GM18498 (cell line): ENCODE measurements around the gene CPNE4.

Experiments used
- ATAC-seq: cut with Tn5 transposase; IDR thresholded peaks from one replicate; pipeline ENCODE4 v1.9.1; 2021; ENCODE audit warnings: mild to moderate bottlenecking, moderate library complexity; ENCODE audit not compliant: unreplicated experiment

Gene CPNE4

DNA sequence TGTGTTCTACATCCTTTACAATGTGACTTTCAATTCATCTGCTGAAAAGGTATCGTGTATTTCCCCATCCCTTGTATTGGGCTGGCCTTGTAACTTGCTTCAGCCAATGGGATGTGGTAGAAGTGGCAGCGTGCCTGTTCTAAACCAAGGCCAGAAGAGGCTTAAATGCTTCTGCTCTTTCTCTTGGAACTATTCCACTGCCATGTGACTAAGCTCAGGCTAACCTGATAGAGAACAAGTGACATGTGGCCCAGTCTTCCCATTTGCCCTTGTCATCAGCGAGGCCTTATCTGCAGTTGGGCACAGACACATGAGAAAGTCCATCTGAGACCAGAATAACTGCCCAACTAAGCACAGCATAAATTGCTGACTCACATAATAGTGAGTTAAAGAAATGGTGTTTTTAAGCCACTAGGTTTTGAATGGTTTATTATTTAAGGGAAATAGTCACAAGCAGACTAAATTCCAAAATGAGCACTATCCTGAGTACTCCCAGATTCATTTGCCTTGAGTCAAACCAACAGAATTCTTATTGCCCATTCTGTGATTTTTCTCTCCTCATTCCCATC is 230.2 kb downstream of the CPNE4 start:
- no peak for ATAC-seq

DNA sequence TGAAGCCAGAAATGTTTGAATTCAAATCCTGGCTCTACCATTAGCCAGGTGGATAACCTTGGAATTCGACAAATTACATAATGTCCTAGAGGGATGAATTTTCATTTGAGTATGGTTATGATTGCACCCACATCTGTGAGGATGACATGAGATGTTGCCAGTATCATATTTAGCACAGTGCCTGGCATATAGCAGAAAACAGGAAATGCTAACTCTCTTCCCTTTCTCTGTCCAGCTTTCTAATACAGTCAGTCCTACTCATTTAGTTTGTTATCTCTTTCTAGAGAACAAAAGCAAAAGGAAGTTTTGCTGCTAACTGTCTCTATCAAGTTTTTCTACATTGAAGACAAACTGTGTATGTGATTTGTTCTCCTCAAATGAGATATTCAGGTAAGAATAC is 231.7 kb downstream of the CPNE4 start:
- ATAC-seq: no peak

DNA sequence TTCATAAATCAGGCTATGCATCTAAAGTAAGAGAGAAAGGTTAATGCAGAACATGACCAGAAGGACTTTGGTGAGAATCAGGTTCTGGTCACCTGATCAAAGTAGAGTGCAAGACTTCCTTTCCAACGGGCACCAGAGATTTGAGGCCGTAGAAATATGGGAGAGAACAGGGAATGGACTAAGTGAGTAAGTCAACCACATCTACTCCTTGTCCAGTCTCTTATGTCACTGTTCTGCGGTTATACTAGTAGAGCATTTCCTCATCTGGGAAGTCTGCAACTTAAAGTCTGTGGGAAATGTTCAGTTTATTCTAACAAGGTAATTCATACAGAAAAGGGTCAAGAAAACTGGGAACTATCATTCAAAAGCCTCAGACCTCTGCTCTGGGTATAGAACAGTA is 232.8 kb downstream of the CPNE4 start:
- no peak for ATAC-seq

DNA sequence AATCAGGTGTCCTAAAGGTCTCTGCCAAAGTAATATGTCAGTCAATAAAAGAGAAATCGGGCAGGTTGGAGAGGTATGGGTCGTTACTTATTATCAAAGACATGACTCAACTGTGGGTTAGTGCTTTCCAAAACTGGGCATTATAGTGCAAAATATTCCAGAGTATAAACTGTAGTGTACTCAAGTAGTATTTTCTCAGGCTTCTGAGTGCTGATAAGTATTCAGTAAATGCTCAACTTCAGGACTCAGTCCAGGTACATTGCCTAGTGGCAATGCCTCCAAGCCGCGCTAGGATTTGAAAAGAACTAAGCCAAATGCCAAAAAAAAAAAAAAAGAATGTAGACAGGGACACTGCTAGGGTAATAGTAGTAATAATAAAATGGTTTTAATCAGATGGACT is 233.2 kb downstream of the CPNE4 start:
- ATAC-seq: no peak

DNA sequence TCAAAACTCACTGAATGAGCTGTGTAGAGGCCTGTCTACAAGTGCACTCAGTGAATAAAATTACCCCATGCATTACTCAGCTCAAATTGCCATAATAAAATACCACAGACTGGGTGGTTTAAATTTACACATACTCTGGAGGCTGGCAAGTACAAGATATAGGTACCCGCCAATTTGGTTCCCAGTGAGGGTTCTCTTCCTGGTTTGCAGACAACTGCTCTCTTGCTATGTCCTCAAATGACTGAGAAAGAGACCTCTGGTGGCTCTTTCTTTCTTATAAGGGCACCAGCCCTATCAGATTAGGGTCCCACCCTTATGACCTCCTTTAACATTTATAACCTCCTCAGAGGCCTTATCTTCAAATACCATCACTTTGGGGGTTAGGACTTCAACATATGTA is 237.0 kb downstream of the CPNE4 start:
- ATAC-seq: no peak

DNA sequence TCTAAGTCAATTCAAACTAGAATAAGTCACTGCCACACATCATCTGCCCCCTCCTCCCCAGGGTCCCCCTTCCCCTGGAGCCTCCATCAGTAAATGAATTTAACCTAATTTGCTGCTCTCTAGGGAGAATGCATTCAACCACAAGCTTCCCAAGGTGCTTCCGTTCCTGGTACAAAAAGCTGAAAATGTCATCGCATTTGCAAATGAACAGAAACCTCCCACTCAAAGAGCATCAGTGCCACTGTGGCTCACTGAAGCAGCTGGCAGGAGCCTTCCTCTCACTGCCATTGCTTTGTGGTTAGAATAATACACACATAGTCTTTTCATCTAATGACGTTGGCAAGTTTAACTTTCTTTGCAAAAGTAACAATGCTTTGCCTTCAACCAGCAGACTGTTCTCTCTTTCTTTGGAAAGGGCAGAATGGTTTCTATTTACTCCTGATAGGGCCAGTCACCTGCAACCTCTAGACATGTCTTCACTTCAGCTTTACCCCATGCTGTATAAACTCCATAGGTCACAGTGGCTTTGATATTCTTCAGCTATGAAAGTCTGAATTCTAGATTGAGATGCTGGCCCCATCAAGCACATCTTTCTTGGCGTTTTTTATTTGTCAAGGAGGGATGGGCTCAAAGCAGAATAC is 238.1 kb downstream of the CPNE4 start:
- peak; percentile 74 for ATAC-seq

DNA sequence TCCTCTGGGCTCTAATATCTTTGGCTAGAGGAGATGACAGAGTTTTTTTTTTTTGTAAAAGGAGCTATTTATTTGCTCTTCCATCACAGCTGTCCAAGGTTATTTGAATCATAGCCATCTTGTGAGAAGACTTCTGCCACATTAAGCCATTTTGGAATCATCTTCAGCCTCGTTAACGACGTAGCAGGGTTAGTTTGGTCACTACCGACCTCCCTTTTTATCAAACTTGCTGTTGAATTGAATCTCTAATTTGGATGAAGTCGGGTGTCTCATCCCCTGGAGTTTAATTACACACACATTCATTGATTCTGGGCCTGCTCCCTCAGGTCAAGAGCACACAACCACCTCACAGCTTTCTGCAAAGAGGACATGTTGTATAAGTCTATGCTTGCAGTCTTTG is 238.7 kb downstream of the CPNE4 start:
- ATAC-seq: no peak

DNA sequence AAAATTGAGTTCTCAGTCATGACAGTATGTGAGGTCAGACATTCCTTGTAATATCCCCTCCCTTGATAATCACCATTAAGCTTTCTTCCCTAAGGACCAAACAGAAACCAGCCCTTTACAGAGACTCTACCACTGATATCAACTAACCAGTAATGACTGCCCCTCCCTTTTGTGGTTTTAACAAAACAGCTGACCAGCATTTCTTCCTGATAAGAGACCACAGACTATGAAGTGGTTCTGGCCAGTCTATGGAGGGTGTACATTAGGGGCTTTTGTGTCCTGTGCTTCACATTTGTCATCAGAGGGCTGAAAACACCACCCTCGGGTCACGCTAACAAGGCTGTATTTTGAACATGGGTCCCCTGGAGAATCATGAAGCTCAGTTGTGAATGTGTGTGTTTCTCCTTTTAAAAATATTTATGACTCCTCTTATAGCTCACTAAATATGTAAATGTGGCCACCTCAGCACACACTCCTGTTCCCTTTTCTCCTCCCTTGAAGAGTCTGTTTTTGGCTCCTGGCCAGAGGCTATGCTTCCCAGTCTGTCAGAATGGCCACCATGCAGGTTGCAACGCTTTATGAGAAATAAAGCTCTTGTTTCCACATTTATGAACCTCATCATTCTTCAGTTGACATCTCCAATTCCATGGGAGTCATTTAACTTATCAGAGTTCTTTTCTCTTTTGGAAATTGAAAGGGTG is 239.3 kb downstream of the CPNE4 start:
- ATAC-seq: peak; percentile 52

DNA sequence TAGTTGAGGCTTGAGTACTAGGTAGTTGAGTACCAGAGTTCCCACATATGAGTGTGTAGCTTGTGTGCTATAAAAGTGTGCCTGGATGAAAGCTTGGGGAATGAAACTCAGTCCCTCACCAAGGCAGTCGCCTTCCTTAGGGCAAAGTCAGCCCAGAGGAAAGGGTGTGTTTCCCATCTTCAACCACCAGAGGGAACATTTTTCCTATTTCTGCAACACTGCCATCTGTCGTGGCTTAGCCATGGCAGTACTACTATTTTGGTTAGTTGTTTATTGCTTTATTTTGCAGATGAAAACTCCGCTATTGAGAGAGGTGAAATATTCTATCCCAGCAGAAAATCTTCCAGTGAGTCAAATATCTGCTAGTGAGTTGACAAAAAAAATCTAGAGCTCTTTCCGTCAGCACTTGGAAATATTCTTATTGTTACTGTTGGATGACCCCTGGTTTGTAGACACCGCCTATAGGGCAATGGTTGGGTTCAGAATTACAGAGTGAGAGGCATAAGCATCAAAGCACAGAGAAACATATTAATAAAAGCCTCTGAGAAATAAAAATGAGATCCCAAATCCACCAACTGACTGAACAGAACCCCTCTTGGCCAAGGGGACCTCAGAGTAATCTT is 239.9 kb downstream of the CPNE4 start:
- ATAC-seq: peak; percentile 74

DNA sequence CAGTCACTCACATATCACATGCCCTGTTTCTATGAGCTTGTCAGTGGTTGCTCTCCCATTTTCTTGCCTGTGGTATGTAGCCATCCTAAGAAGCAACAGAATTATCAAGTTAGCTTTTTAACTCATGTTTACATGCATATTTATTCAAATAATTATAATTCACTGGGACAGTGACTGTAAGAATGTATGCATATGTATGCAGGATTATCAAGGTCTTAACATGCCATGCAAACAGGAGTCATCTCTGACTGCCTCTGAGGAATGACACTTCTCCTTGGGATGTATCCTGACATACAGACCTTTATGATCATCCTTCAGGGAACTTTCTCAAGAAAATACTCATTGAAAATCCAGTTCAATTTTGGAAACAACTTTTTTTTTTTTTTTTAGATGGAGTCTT is 240.9 kb downstream of the CPNE4 start:
- no peak for ATAC-seq

DNA sequence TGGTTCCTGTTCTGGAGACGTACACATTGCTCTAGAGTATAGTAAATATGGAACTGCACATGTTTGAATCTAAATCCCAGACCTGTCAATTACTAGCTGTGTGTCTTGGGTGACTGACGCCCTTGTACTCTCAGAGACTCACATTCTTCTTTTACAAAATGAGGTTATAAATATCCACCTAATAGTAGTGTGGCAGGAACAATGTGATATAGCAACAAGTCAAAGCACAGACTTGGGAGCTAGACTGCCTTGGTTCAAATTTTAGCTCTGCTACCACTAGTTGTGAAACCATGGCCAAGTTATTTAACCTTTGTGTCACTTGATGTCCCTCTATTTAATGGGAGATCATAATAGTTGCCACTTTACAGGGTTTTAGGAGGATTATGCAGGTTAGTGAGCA is 245.6 kb downstream of the CPNE4 start:
- ATAC-seq: no peak

DNA sequence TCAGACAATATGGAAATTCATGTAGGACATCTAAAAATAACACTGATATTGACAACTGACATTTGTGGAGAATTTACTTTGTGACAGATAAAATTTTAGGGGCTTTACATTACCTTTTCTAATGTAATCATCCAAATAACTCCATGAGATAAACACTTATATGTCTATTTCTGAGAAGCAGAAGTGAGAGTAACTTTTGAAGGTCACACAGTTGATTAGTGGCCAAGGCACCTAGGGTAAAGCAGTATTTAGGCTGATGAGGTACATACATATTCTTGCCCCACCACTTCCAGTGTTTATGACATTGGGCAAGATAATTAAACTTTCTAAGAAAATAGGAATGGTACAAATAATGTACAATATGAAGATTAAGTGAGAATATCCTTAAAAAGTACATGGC is 248.4 kb downstream of the CPNE4 start:
- ATAC-seq: no peak

DNA sequence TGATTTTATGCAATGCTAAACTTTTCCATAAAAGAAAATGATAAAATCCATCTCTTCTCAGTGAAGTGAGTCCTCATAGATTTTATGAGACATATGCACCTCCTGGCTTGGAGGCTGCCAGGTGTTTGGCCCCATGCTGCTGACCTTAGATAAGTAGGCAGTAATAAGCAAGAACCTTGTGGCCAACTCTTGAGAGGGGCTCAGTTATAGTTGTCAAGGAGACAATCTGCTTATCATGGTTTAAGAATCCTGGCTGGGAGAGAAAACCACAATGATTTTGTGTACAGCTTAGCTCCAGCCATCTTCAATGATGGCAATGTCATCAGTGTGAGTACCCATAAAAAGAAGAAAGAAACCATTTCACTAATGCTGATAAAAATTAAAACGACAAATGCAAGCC is 252.1 kb downstream of the CPNE4 start:
- ATAC-seq: no peak

DNA sequence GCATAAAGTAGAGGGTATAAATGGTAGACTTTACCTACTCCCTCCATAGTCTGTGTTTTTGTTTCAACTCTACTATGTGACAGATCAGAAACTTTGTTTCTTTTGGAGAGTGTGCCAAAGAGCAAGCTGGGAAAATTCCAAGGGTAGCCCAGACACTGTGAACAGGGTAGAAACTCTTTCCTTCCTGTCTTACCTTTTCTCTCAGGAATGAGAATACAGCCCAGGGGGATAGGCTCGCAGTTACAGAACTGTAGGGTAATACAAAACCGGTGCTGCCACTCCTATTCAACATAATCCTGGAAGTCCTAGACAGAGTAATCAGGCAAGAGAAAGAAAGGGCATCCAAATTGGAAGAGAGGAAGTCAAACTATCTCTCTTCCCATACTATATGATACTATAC is 256.3 kb downstream of the CPNE4 start:
- no peak for ATAC-seq

DNA sequence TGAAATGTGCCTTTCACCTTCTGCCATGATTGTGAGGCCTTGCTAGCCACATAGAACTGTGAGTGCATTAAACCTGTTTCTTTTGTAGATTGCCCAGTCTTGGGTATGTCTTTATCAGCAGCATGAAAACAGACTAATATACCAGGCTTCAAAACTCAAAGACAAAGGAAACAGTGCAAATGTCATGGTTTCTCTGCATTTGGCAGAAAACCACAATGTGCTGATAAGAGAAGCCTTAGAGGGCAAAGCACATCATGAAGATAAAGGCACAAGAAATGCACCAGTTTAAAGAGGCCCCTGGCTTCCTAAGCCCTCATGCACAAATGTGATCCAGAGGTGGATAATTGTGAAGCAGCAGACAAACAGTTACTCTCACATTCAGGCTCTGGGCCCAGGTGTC is 259.2 kb downstream of the CPNE4 start:
- no peak for ATAC-seq

DNA sequence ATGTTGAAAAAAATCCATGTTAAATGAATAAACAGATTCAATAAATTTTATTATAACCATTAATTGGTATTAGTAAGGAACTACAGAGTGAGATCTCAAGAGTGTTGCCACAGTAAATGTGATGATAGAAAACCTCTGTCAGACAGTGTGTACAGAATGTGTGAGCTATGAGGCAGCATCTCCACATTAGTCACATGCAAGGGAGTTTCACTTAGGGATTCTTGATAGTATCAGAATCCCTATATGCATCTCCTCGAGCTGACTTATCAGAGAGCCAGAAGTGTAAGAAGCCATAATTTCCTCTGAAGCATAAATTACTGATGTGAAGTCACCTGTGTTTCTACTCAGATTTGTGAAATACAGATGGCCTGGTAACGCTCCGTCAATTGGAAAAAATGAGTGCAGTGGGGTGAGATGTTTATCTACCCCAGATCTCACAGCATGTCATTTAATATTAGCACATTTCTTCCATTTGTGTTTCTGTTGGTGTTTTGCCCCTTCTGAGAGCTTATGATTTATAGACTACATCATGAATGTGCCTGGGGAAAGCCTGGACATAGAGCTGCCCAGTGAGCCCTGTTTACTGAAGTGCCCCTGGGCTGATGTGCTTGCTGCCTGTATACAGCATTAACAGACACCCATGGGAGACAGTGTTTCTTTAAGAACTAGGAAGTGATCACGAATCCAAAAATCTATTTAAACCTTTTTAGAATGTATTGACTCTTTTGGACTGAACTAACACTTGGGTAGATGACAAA is 262.4 kb downstream of the CPNE4 start:
- no peak for ATAC-seq

DNA sequence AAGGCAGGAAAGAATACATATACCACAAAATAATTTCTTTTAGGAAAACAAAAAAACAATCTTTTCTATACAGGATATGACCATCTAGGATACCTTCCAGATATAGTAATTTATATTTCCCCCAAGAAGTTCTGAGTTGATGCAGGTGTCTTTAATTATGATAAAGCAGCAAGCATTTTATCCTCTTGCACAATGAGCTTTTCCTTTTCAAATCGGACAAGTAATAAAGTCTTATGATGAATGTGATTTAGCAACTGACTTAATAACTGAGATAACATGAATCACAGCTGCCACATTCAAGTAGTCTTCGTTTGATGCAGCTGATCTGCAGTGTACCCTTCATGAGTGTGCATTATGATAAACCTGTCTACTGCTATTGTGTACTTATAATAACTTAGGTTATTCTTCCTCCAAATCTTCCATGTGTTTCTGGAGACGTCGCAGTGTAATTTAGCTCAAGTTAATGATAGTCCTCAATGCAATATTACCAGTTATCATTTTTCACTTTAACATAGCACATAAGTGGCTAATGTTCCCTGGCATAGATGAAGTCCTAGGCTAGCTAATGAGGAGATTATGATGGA is 271.7 kb downstream of the CPNE4 start:
- no peak for ATAC-seq

DNA sequence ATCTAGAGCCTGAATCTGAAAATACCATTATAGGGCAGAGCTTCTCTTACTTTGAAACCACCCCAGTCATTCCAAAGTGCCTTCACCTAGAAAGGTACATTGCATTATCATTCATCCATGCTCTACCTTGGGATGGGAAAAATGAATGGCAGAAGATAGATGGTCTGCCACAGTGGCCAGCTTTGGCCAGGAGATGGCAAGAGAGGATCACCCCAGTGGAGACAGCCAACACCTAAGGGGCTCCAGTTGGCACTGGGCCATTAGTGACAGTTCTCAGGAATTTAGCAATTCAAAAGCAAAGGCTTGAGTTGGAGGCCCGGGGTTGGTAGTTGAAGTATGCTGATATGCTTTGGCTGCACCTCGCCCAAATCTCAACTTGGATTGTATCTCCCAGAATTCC is 278.4 kb downstream of the CPNE4 start:
- ATAC-seq: no peak

DNA sequence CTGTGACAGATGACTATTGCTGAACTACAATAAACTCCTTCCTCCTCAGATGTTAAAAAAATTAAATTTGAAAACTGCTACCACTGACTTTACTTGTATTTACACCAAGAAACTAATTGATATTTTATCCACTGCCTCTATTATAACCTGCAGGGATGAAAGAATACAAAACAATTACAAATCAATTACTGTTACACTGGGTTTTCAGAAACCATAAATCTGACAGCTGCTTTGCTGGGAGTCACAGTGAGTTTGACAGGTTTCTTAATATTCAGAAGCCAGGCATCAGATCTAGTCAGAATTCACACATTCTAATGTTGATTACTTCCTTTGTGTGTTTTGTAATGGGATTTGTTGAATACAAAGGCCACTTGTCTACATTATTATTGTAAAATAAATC is 279.4 kb downstream of the CPNE4 start:
- no peak for ATAC-seq

DNA sequence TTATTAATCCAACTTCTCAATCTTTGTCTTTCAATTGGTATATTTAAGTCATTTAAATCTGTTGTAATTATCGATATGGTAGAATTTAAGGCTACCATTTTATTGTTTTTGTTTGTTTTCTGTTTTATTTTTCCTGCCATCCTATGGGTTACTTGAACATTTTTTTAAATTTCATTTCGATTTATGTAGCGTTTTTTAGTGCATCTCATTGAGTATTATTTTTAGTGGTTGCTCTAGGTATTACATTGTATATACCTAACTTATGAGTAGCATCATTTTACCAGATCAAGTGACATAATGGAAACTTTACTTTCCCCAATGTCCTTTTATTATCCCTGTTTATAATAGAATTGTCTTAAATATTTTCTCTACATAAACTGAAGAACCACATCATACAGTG is 284.6 kb downstream of the CPNE4 start:
- ATAC-seq: no peak

DNA sequence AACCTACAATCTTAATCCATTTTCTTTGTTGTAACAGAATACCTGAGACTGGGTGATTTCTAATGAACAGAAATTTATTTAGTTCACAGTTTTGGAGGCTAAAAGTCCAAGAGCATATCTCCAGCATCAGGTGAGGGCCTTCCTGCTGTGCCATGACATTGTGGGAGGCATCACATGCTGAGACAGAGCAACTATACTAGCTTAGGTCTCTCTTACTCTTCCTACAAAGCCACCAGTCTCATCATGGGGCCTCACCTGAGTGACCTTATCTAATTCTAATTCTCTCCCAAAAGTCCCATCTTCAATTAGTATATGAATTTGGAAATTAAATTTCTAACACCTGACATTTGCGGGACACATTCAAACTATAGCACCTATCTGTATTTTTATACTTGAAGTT is 285.0 kb downstream of the CPNE4 start:
- ATAC-seq: no peak
